OCI-LY7 (cell line): ENCODE data around the gene OPCML.

Experiments used
- EZH2phosphoT487 ChIP-seq: fragments of 200-600 bp; sonication (generic); IDR thresholded peaks from 2 replicates; pipeline ENCODE4 v1.6.1; 2018; ENCODE audit warnings: low read depth, borderline replicate concordance, mild to moderate bottlenecking, mixed run types, antibody characterized with exemption, low read length, moderate library complexity, mixed read lengths
- TF ChIP-seq, protein P1 (sequence below): fragments of 200-600 bp; sonication (generic); conservative IDR thresholded peaks from 2 replicates; pipeline ENCODE4 v1.5.1; 2014; ENCODE audit warnings: mild to moderate bottlenecking, antibody characterized with exemption, low read length, moderate library complexity, mixed read lengths

DNA sequence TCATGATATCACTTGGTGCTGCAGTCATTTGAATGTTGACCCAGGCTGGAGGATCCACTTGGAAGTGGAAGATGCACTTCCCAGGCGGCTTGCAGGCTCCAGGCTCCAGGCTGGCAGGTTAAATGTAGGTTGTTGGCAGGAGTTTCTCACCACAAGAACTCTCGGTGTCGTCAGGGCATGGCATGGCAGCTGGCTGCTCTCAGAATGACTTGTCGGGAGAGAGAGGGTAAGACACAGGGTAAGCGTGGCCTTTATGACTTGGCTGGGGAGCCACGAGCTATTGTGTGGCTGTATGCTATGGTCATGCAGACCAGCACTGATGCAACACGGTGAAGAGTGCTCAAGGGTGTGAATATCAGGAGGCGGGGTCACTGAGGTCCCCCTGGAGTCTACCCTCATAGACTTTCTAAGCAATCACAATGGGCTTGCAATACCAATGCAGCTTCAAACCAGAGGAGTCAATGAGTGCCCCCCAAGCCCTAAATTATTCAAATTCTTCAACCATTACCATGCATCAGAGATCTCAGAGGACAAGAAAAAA lies 1027.7 kb downstream of the OPCML start:
- TF ChIP-seq EZH2phosphoT487 = no peak
- TF ChIP-seq, protein P1, sequence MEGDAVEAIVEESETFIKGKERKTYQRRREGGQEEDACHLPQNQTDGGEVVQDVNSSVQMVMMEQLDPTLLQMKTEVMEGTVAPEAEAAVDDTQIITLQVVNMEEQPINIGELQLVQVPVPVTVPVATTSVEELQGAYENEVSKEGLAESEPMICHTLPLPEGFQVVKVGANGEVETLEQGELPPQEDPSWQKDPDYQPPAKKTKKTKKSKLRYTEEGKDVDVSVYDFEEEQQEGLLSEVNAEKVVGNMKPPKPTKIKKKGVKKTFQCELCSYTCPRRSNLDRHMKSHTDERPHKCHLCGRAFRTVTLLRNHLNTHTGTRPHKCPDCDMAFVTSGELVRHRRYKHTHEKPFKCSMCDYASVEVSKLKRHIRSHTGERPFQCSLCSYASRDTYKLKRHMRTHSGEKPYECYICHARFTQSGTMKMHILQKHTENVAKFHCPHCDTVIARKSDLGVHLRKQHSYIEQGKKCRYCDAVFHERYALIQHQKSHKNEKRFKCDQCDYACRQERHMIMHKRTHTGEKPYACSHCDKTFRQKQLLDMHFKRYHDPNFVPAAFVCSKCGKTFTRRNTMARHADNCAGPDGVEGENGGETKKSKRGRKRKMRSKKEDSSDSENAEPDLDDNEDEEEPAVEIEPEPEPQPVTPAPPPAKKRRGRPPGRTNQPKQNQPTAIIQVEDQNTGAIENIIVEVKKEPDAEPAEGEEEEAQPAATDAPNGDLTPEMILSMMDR = no peak
